ENCODE data around the gene TMEM185B. TPM values are rescaled to one million over a fixed set of nuclear protein-coding genes. Genes with fewer than 3 reads are reported as not detected.

Gene TMEM185B
- 24.6 and 27.0 TPM in 2 replicates for total RNA-seq (2013; cell fraction: nucleolus; rRNA removed)
- total RNA-seq (2014; rRNA removed) (17.2 and 18.0 TPM in 2 replicates), total RNA-seq (2014; rRNA removed; fragmentation: Illumina TruSeq; extraction: Trizol) (7.3 and 7.6 TPM in 2 replicates), total RNA-seq (2021) (19.7 and 20.9 TPM in 2 replicates), polyA plus RNA-seq (2011; rRNA removed) (5.5 and 8.7 TPM in 2 replicates), polyA plus RNA-seq (2014; fragmentation: Illumina TruSeq; extraction: Trizol) (18.1 and 19.4 TPM in 2 replicates), polyA plus RNA-seq (2014; fragmentation: Nextera tagmentation; extraction: Ambion mirVana) (1 to 10 TPM; 2.4 to 3.2 TPM), polyA plus RNA-seq (2014; rRNA removed) (12.5 and 14.1 TPM in 2 replicates), polyA plus RNA-seq (2016; fragmentation: Nextera tagmentation; extraction: Ambion mirVana) (10 to 100 TPM; 16.5 to 17.5 TPM), polyA minus RNA-seq (2011; rRNA and poly(A)+ RNA removed) (10.8 and 12.3 TPM in 2 replicates), Bru-seq, nascent RNA (percentile 83 among the genes with signal in this experiment), BruChase-seq, experiment 1, labeled RNA remaining after a 6-hour chase (percentile 78 among the genes with signal in this experiment), BruChase-seq, experiment 2, labeled RNA remaining after a 2-hour chase (percentile 88 among the genes with signal in this experiment)
- polyA plus RNA-seq (2011; ENCODE audit: low read depth), result 7.1 TPM
- 9.9 and 12.3 TPM in 2 replicates for polyA plus RNA-seq (2011; cell fraction: cytosol; rRNA removed)
- 20.8 and 23.2 TPM in 2 replicates for polyA plus RNA-seq (2011; cell fraction: nucleus; rRNA removed)
- polyA plus RNA-seq (2012), result 10.4 and 13.4 TPM in 2 replicates
- polyA minus RNA-seq (2011; cell fraction: cytosol; rRNA and poly(A)+ RNA removed), result 4.2 and 4.3 TPM in 2 replicates
- polyA minus RNA-seq (2011; cell fraction: nucleus; rRNA and poly(A)+ RNA removed), result 14.5 and 25.3 TPM in 2 replicates
- long read RNA-seq, experiment 1, transcript TMEM185B-201 (1 exons, 2,131 nt), result major isoform, 9 of 9 reads
- long read RNA-seq, experiment 1, partial matches to known transcripts, result 0 of 9 reads
- long read RNA-seq, experiment 1, other reads (novel, unspliced or antisense), result 0 of 9 reads
- long read RNA-seq, experiment 2, partial matches to known transcripts, result 0 of 2 reads
- long read RNA-seq, experiment 2, other reads (novel, unspliced or antisense), result 0 of 2 reads

DNA sequence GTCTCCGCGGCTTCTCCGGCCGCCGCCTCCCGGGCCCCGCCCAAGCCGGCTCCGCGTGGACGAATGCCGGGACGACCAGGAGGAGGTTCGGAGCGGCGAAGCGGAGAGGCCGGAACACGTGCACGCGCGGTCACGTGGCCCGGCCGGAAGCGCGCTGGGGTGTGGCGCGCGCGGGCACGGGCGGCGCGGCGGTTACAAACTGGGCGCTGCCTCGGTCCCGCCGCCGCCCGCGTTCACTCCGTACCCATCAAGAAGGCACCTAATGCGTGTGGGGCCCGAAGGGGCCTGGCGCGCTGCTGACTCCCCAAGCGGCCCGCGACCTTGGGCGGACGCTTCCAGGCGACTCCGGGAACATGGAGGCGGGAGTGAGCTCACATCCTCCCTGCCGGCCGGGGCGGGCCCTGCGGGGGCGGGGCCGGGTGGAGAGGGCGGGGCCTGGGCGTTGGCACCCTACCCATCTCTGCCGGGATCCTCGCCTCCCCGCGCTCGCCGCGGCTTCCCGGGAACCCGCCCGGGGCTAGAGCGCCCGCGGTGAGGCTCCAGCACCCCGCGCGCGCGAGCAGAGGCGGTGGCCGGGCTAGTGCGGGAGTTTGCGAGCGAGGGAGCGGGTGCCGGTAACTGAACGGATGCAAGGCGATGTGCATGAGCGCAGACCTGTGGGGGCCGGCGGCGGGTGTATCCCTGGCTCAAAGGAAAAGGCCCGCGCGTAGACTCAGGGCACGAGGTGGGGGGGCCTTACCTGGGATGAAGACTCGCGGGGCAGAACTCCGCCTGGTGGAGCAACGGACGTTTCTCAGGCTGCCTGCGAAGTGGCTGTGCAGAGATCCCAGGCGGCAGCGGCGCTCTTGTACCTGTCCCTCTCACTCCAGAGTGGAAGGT, at the start of gene TMEM185B:
TSS of gene TMEM185B (minus strand) at position 367 of the 879 bp plus-strand sequence. CDS start 424 bp downstream, outside the sequence.
- SMC1A ChIA-PET (ENCODE audit: uncharacterized antibody, unreplicated experiment), result interaction anchor here (0.6 to 1.9 kb wide), 4 partner anchors 9 to 48 kb away, joined by 3 to 9 read pairs (median 3); no protein-coding TSS in a partner anchor
- H3K4me1 ChIP-seq (ENCODE audit: control insufficient read depth, insufficient read depth, low read length), result peaks cover 22% of the 10 kb centered on the region
- peak; percentile 94 for ATAC-seq
- no peaks in the 10 kb centered on the region for H3K9me3 ChIP-seq (replicated peaks; ENCODE audit: control insufficient read depth, insufficient read depth, low read length)
- in situ Hi-C loops (cut with MboI) (loop anchor here (25.0 kb wide), 1 partner anchor 464 kb away; no protein-coding TSS in a partner anchor), intact Hi-C loops (cut with micrococcal nuclease; ENCODE audit: unreplicated experiment) (loop anchor here (1.0 to 2.0 kb wide), 2 partner anchors 29 to 88 kb away; partner anchors contain the start of gene RALB)
- peak within 1 kb of the TSS; percentile 83 for H3K27ac ChIP-seq (ENCODE audit: control insufficient read depth, insufficient read depth)
- WGBS (ENCODE audit: insufficient coverage, insufficient replicate concordance, low lambda C conversion rate, missing lambda C conversion rate), result 6% methylated on average over 87 of the region's 108 CpGs
- RAD21 ChIA-PET (ENCODE audit: unreplicated experiment), result interaction anchor here (1.0 to 2.0 kb wide), 7 partner anchors 9 to 90 kb away, joined by 3 to 14 read pairs (median 9); partner anchors contain the start of gene RALB
- no peaks in the 10 kb centered on the region for H4K20me1 ChIP-seq (ENCODE audit: control insufficient read depth, insufficient read depth)
- POLR2A ChIA-PET, result interaction anchor here (1.0 to 1.9 kb wide), 4 partner anchors 9 to 87 kb away, joined by 4 to 17 read pairs (median 10); partner anchors contain the start of gene RALB
- H3K27me3 ChIP-seq (replicated peaks in 1 of 2; ENCODE audit: control insufficient read depth in 2 of 2, insufficient read depth in 2 of 2, low read length in 1 of 2), result no peaks in the 10 kb centered on the region
- H3K4me2 ChIP-seq (ENCODE audit: control insufficient read depth, insufficient read depth), result peak within 1 kb of the TSS; percentile 88
- CTCF ChIA-PET, result interaction anchor here (1.0 to 3.5 kb wide), 7 partner anchors 9 to 470 kb away, joined by 3 to 13 read pairs (median 3); no protein-coding TSS in a partner anchor
- peak within 1 kb of the TSS; percentile 77 for H2AFZ ChIP-seq (ENCODE audit: control insufficient read depth, low read depth, low read length)
- no peak for DNase-seq (ENCODE audit: low read depth, low spot score)
- H3K9ac ChIP-seq (ENCODE audit: control insufficient read depth, insufficient read depth, low read length), result peak within 1 kb of the TSS; percentile 63
- no peak for FAIRE-seq
- no TSS peak for BruUV-seq (replicated peaks)
- no peaks in the 10 kb centered on the region for H3K36me3 ChIP-seq (ENCODE audit: control insufficient read depth in 2 of 2, insufficient read depth in 2 of 2, low read length in 1 of 2)
- H3K4me3 ChIP-seq, result peak within 1 kb of the TSS; percentile 81
- H3K79me2 ChIP-seq (ENCODE audit: control insufficient read depth, insufficient read depth, low read length), result peaks cover 18% of the 10 kb centered on the region
- TF ChIP-seq MTA3 (IDR thresholded peaks at IDR 0.05; ENCODE audit: borderline replicate concordance, low read length) (no peak), MEF2A (IDR thresholded peaks at IDR 0.05; ENCODE audit: insufficient read depth, low read depth, low read length) (0 out of 2 replicates have a peak, but pooled peaks have one; percentile 9), RELA (IDR thresholded peaks at IDR 0.05; ENCODE audit: borderline replicate concordance, partially characterized antibody) (peak; percentile 84), TARDBP (IDR thresholded peaks at IDR 0.05; ENCODE audit: borderline replicate concordance) (0 out of 2 replicates have a peak, but pooled peaks have one; percentile 61), NBN (IDR thresholded peaks at IDR 0.05) (no peak), BMI1 (IDR thresholded peaks at IDR 0.05; ENCODE audit: borderline replicate concordance) (no peak), CTCF (IDR thresholded peaks at IDR 0.05 in 2 of 3, conservative IDR thresholded peaks at IDR 0.05 in 1 of 3; ENCODE audit: control insufficient read depth in 2 of 3, extremely low read depth in 1 of 3, insufficient read depth in 1 of 3, low read depth in 3 of 3, low read length in 3 of 3) (peak; percentile 24 to 50 (median 30); a peak in 5 of 6 replicates), CHD1 (IDR thresholded peaks at IDR 0.05; ENCODE audit: low read depth, low read length) (no peak), POLR2AphosphoS2 (IDR thresholded peaks at IDR 0.05; ENCODE audit: low read depth, low read length) (peak; percentile 86; the same call in 1 of the 2 replicates), MTA2 (IDR thresholded peaks at IDR 0.05; ENCODE audit: low read depth) (no peak)
- TF ChIP-seq, protein P1, sequence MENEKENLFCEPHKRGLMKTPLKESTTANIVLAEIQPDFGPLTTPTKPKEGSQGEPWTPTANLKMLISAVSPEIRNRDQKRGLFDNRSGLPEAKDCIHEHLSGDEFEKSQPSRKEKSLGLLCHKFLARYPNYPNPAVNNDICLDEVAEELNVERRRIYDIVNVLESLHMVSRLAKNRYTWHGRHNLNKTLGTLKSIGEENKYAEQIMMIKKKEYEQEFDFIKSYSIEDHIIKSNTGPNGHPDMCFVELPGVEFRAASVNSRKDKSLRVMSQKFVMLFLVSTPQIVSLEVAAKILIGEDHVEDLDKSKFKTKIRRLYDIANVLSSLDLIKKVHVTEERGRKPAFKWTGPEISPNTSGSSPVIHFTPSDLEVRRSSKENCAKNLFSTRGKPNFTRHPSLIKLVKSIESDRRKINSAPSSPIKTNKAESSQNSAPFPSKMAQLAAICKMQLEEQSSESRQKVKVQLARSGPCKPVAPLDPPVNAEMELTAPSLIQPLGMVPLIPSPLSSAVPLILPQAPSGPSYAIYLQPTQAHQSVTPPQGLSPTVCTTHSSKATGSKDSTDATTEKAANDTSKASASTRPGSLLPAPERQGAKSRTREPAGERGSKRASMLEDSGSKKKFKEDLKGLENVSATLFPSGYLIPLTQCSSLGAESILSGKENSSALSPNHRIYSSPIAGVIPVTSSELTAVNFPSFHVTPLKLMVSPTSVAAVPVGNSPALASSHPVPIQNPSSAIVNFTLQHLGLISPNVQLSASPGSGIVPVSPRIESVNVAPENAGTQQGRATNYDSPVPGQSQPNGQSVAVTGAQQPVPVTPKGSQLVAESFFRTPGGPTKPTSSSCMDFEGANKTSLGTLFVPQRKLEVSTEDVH (IDR thresholded peaks at IDR 0.05; ENCODE audit: low read depth, partially characterized antibody), result no peak

All from GM12878 (cell line).